A549 (cell line): ENCODE data around the gene TBX15.

ENCODE experiments used
- CEBPB ChIP-seq, 2 experiments: fragments of >200 bp in 1 of 2; sonication (Bioruptor Twin) in 1 of 2; formaldehyde crosslinking in 1 of 2; IDR thresholded peaks; 2 replicates each; pipeline ENCODE4 v1.6.1; 2012 to 2016
- CHD2 ChIP-seq: fragments of 150-350 bp; IDR thresholded peaks from 2 replicates; pipeline ENCODE4 v1.6.1; 2014; ENCODE audit warnings: low read length; ENCODE audit not compliant: partially characterized antibody
- CTCF ChIP-seq: fragments of >200 bp; sonication (Bioruptor Twin); formaldehyde crosslinking; IDR thresholded peaks from 3 replicates; pipeline ENCODE4 v1.5.1; 2016
- EP300 ChIP-seq, 2 experiments: fragments of >200 bp; sonication (Bioruptor Twin); formaldehyde crosslinking; IDR thresholded peaks; 2 replicates in 1 of 2; 3 replicates in 1 of 2; pipeline ENCODE4 v1.6.1; 2016 to 2017
- HES2 ChIP-seq: fragments of >200 bp; sonication (Bioruptor Twin); formaldehyde crosslinking; IDR thresholded peaks from 2 replicates; pipeline ENCODE4 v1.6.1; 2016
- KDM1A ChIP-seq: fragments of 200-600 bp; sonication (generic); IDR thresholded peaks from 2 replicates; pipeline ENCODE4 v1.6.1; 2016; ENCODE audit warnings: low read depth, mild to moderate bottlenecking
- MYC ChIP-seq: IDR thresholded peaks from 2 replicates; pipeline ENCODE4 v1.6.1; 2012; ENCODE audit warnings: mild to moderate bottlenecking, inconsistent platforms, low read length, improper control_type of control experiment, borderline replicate concordance
- POLR2A ChIP-seq: IDR thresholded peaks from 2 replicates; pipeline ENCODE4 v1.6.1; 2012; ENCODE audit warnings: mild to moderate bottlenecking, low read length
- RAD21 ChIP-seq, 2 experiments: fragments of >200 bp in 1 of 2; sonication (Bioruptor Twin) in 1 of 2; formaldehyde crosslinking in 1 of 2; IDR thresholded peaks in 1 of 2; conservative IDR thresholded peaks in 1 of 2; 2 replicates in 1 of 2; 3 replicates in 1 of 2; pipeline ENCODE4 v1.6.1; 2012 to 2018; ENCODE audit warnings: inconsistent platforms in 1 of 2
- RNF2 ChIP-seq: fragments of 200-600 bp; sonication (generic); IDR thresholded peaks from 2 replicates; pipeline ENCODE4 v1.6.1; 2016; ENCODE audit warnings: low read depth, mild to moderate bottlenecking, antibody characterized with exemption, moderate library complexity, borderline replicate concordance
- SREBF2 ChIP-seq: fragments of 450-650 bp; IDR thresholded peaks from 2 replicates; pipeline ENCODE4 v1.6.1; 2014; ENCODE audit warnings: mild to moderate bottlenecking, moderate library complexity
- TF ChIP-seq, protein P1 (sequence below): fragments of 450-650 bp; IDR thresholded peaks from 2 replicates; pipeline ENCODE4 v1.6.1; 2014; ENCODE audit warnings: antibody characterized with exemption

GRCh38 chr1:119027759-119028158 is 39.6 kb upstream of the TBX15 start:
- no peak for TF ChIP-seq CTCF
- TF ChIP-seq EP300 (IDR thresholded peaks at IDR 0.05), result no peak
- TF ChIP-seq KDM1A, result no peak
- TF ChIP-seq POLR2A, result no peak
- no peak for TF ChIP-seq RNF2
- TF ChIP-seq HES2, result no peak
- TF ChIP-seq RAD21 (conservative IDR thresholded peaks at IDR 0.05 in 1 of 2, IDR thresholded peaks at IDR 0.05 in 1 of 2), result no peak
- TF ChIP-seq, protein P1, sequence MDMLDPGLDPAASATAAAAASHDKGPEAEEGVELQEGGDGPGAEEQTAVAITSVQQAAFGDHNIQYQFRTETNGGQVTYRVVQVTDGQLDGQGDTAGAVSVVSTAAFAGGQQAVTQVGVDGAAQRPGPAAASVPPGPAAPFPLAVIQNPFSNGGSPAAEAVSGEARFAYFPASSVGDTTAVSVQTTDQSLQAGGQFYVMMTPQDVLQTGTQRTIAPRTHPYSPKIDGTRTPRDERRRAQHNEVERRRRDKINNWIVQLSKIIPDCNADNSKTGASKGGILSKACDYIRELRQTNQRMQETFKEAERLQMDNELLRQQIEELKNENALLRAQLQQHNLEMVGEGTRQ, result no peak
- TF ChIP-seq SREBF2, result no peak
- no peak for TF ChIP-seq MYC
- no peak for TF ChIP-seq CHD2
- TF ChIP-seq CEBPB (IDR thresholded peaks at IDR 0.05), result no peak
